A673 (cell line): ENCODE measurements around the gene ZNF688.

ENCODE experiments used
- CTCF ChIP-seq: fragments of 300-800, 200-600 bp; sonication (generic); conservative IDR thresholded peaks from 2 replicates; pipeline ENCODE4 v1.5.1; 2017; ENCODE audit warnings: low read depth, mild to moderate bottlenecking, antibody characterized with exemption, low read length, moderate library complexity, mixed read lengths
- EZH2 ChIP-seq: fragments of 200-600 bp; sonication (generic); IDR thresholded peaks from 2 replicates; pipeline ENCODE4 v1.6.1; 2017; ENCODE audit warnings: borderline replicate concordance, low read depth, mild to moderate bottlenecking, mixed read lengths, antibody characterized with exemption, low read length; ENCODE audit not compliant: poor library complexity, severe bottlenecking

- TF ChIP-seq EZH2 (no peak), CTCF (no peak)
Measured at GRCh38 chr16:30574678-30575077, 3.2 kb upstream of the ZNF688 start.
